ENCODE measurements around the gene FPR3.

FPR3 gene

GRCh38 chr19:51808333-51808986, 13.5 kb downstream of the FPR3 start:
- Histone ChIP-seq H3K4me1 (no peaks in the 10 kb centered on the region), H3K4me3 (no peak overlapping the region), H3K36me3 (no peaks in the 10 kb centered on the region), H3K27me3 (no peaks in the 10 kb centered on the region), H3K27ac (no peak overlapping the region), H3K9me3 (no peaks in the 10 kb centered on the region)
- no peak for TF ChIP-seq CTCF (IDR thresholded peaks at IDR 0.05)
- DNase-seq, result no peak
- intact Hi-C loops (cut with DNase I; ENCODE audit: low total_unique reads), result no loop called here

GRCh38 chr19:51809787-51810186, 14.8 kb downstream of the FPR3 start:
- H3K9me3 ChIP-seq, result no peaks in the 10 kb centered on the region
- intact Hi-C loops (cut with DNase I; ENCODE audit: low total_unique reads), result no loop called here
- no peaks in the 10 kb centered on the region for H3K27me3 ChIP-seq
- no peak for TF ChIP-seq CTCF (IDR thresholded peaks at IDR 0.05)
- H3K4me3 ChIP-seq, result no peak overlapping the region
- no peaks in the 10 kb centered on the region for H3K36me3 ChIP-seq
- DNase-seq, result peak in 1 of 2 donors; percentile 70
- H3K4me1 ChIP-seq, result no peaks in the 10 kb centered on the region
- no peak overlapping the region for H3K27ac ChIP-seq

- Histone ChIP-seq H3K4me3 (no peak overlapping the region), H3K4me1 (no peaks in the 10 kb centered on the region), H3K36me3 (no peaks in the 10 kb centered on the region), H3K9me3 (no peaks in the 10 kb centered on the region), H3K27ac (no peak overlapping the region), H3K27me3 (no peaks in the 10 kb centered on the region)
- no peak for TF ChIP-seq CTCF (IDR thresholded peaks at IDR 0.05)
- no peak for DNase-seq
- intact Hi-C loops (cut with DNase I; ENCODE audit: low total_unique reads), result no loop called here
These were observed 15.3 kb downstream of the FPR3 start for GRCh38 chr19:51810223-51810622.

GRCh38 chr19:51811344-51811743, 16.4 kb downstream of the FPR3 start:
- peak; percentile 57 to 78 for DNase-seq
- Histone ChIP-seq H3K4me3 (no peak overlapping the region), H3K36me3 (no peaks in the 10 kb centered on the region), H3K27ac (no peak overlapping the region), H3K9me3 (no peaks in the 10 kb centered on the region), H3K27me3 (no peaks in the 10 kb centered on the region), H3K4me1 (no peaks in the 10 kb centered on the region)
- TF ChIP-seq CTCF (IDR thresholded peaks at IDR 0.05), result no peak
- intact Hi-C loops (cut with DNase I; ENCODE audit: low total_unique reads), result no loop called here

GRCh38 chr19:51815043-51815442, 20.1 kb downstream of the FPR3 start:
- Histone ChIP-seq H3K36me3 (no peaks in the 10 kb centered on the region), H3K4me3 (no peak overlapping the region), H3K27ac (no peak overlapping the region), H3K4me1 (peaks cover 0 to 8% (median 0%) of the 10 kb centered on the region in 4 donors), H3K27me3 (no peaks in the 10 kb centered on the region), H3K9me3 (no peaks in the 10 kb centered on the region)
- no peak for TF ChIP-seq CTCF (IDR thresholded peaks at IDR 0.05)
- no peak for DNase-seq
- intact Hi-C loops (cut with DNase I; ENCODE audit: low total_unique reads), result no loop called here

GRCh38 chr19:51816711-51817110, 21.8 kb downstream of the FPR3 start:
- H3K9me3 ChIP-seq, result no peaks in the 10 kb centered on the region
- no peak for TF ChIP-seq CTCF (IDR thresholded peaks at IDR 0.05)
- no peaks in the 10 kb centered on the region for H3K36me3 ChIP-seq
- H3K4me3 ChIP-seq, result no peak overlapping the region
- H3K27ac ChIP-seq, result no peak overlapping the region
- no peaks in the 10 kb centered on the region for H3K27me3 ChIP-seq
- DNase-seq, result no peak
- peaks cover 0 to 8% (median 0%) of the 10 kb centered on the region in 4 donors for H3K4me1 ChIP-seq
- intact Hi-C loops (cut with DNase I; ENCODE audit: low total_unique reads), result no loop called here

Measured in tibial artery (tissue), 4 donors.